K562 (cell line): ENCODE data around the gene DAZAP1. TPM values are rescaled to one million over a fixed set of nuclear protein-coding genes. Genes with fewer than 3 reads are reported as not detected.

Source experiments
- BRD4 ChIP-seq: fragments of 200-600 bp; sonication (generic); IDR thresholded peaks from 2 replicates; pipeline ENCODE4 v1.6.1; 2017; ENCODE audit warnings: inconsistent platforms
- CEBPB ChIP-seq: fragments of 450-650 bp; IDR thresholded peaks from 2 replicates; pipeline ENCODE4 v1.6.1; 2016; ENCODE audit warnings: missing genetic modification characterization, missing compliant biosample characterization
- FOXJ2 ChIP-seq: fragments of 200-800 bp; sonication (Bioruptor generic); IDR thresholded peaks from 2 replicates; pipeline ENCODE4 v1.6.1; 2016; ENCODE audit warnings: missing genetic modification characterization, missing compliant biosample characterization
- FOXJ3 ChIP-seq: sonication (generic); formaldehyde crosslinking; IDR thresholded peaks from 2 replicates; pipeline ENCODE4 v1.4.0; 2020; ENCODE audit warnings: mild to moderate bottlenecking, missing genetic modification reagents
- FUS ChIP-seq: fragments of 200-400 bp; formaldehyde crosslinking; optimal IDR thresholded peaks from 2 replicates; pipeline ENCODE3; 2017; ENCODE audit warnings: low read depth, low read length
- GTF2F1 ChIP-seq: IDR thresholded peaks from 2 replicates; pipeline ENCODE4 v1.6.1; 2011; ENCODE audit warnings: low read depth, low read length, improper control_type of control experiment
- HEY1 ChIP-seq: fragments of 250-450 bp; sonication (Bioruptor Pico); IDR thresholded peaks from 2 replicates; pipeline ENCODE4 v1.5.0; 2020; ENCODE audit warnings: mild to moderate bottlenecking, moderate library complexity, borderline replicate concordance
- HNRNPK ChIP-seq: fragments of 200-400 bp; formaldehyde crosslinking; IDR thresholded peaks from one replicate; pipeline ENCODE4 v1.6.1; 2018; ENCODE audit warnings: mild to moderate bottlenecking, low read depth, low read length; ENCODE audit not compliant: poor library complexity, severe bottlenecking
- HNRNPLL ChIP-seq: fragments of 200-400 bp; formaldehyde crosslinking; IDR thresholded peaks from 2 replicates; pipeline ENCODE4 v1.6.1; 2017; ENCODE audit warnings: low read length, low read depth, mild to moderate bottlenecking; ENCODE audit not compliant: poor library complexity, severe bottlenecking
- ILK ChIP-seq: fragments of 450-650 bp; IDR thresholded peaks from 2 replicates; pipeline ENCODE4 v1.6.1; 2016; ENCODE audit warnings: missing genetic modification characterization, low read depth, mild to moderate bottlenecking, missing compliant biosample characterization, moderate library complexity, borderline replicate concordance
- KAT8 ChIP-seq: fragments of 450-650 bp; IDR thresholded peaks from 2 replicates; pipeline ENCODE4 v1.6.1; 2016; ENCODE audit warnings: low read depth, mild to moderate bottlenecking
- KDM1A ChIP-seq, 2 experiments: fragments of 450-650 bp; IDR thresholded peaks; 2 replicates each; pipeline ENCODE4 v1.6.1; 2016; ENCODE audit warnings: mild to moderate bottlenecking in 2 of 2
- MBD2 ChIP-seq: sonication (generic); IDR thresholded peaks from 2 replicates; pipeline ENCODE4 v1.6.1; 2016; ENCODE audit warnings: low read depth, borderline replicate concordance
- MED1 ChIP-seq: sonication (generic); formaldehyde crosslinking; IDR thresholded peaks from 2 replicates; pipeline ENCODE4 v1.8.1; 2023; ENCODE audit warnings: missing genetic modification reagents, borderline replicate concordance
- NBN ChIP-seq: fragments of 450-650 bp; IDR thresholded peaks from 2 replicates; pipeline ENCODE4 v1.6.1; 2016; ENCODE audit warnings: low read depth, mild to moderate bottlenecking
- SAFB ChIP-seq: fragments of 200-400 bp; formaldehyde crosslinking; IDR thresholded peaks from 2 replicates; pipeline ENCODE4 v1.6.1; 2017; ENCODE audit warnings: low read depth, low read length, borderline replicate concordance
- SMAD3 ChIP-seq: fragments of 450-650 bp; formaldehyde crosslinking; conservative IDR thresholded peaks from 2 replicates; pipeline ENCODE4 v1.4.0; 2020; ENCODE audit warnings: mild to moderate bottlenecking
- SP2 ChIP-seq: IDR thresholded peaks from 2 replicates; pipeline ENCODE4 v1.6.1; 2011; ENCODE audit warnings: mild to moderate bottlenecking, low read depth, low read length, moderate library complexity; ENCODE audit not compliant: poor library complexity, severe bottlenecking; ENCODE audit errors: extremely low read depth
- STAT5A ChIP-seq: IDR thresholded peaks from 2 replicates; pipeline ENCODE4 v1.6.1; 2012; ENCODE audit warnings: low read length, inconsistent platforms, borderline replicate concordance
- TGIF2 ChIP-seq: sonication (generic); formaldehyde crosslinking; IDR thresholded peaks from 2 replicates; pipeline ENCODE4 v1.8.1; 2022; ENCODE audit warnings: mild to moderate bottlenecking, missing genetic modification reagents, moderate library complexity
- ZFP36 ChIP-seq: fragments of 150-350 bp; IDR thresholded peaks from 2 replicates; pipeline ENCODE4 v1.6.1; 2018; ENCODE audit warnings: low read length, low read depth; ENCODE audit not compliant: partially characterized antibody
- polyA plus RNA-seq, 8 experiments: library from polyadenylated mRNA; depleted of rRNA in 4 of 8; stranded (reverse) in 5 of 8; unstranded in 3 of 8; fragments of >200 nt; fragmentation: Nextera tagmentation in 2 of 8; fragmentation: Illumina TruSeq in 1 of 8; extraction: Ambion mirVana in 2 of 8; extraction: Trizol in 1 of 8; gene quantifications; 2 replicates each; pipeline versions ENCODE4 v1.2.1 to v1.2.3, GENCODE V29; 2011 to 2014; ENCODE audit warnings: inconsistent platforms in 1 of 8, missing spikeins in 1 of 8
- total RNA-seq, 7 experiments: library from RNA; depleted of rRNA in 6 of 7; stranded (reverse); fragments of >200 nt in 6 of 7; fragmentation: Illumina TruSeq in 2 of 7; extraction: Trizol in 2 of 7; gene quantifications; 2 replicates each; pipeline versions ENCODE4 v1.2.1 to v1.2.3, GENCODE V29; 2011 to 2021; ENCODE audit warnings: low replicate concordance in 1 of 7
- TF ChIP-seq, protein P1 (sequence below): fragments of 250-450 bp; sonication (Bioruptor Pico); IDR thresholded peaks from 2 replicates; pipeline ENCODE4 v1.9.0; 2021; ENCODE audit warnings: mild to moderate bottlenecking
- TF ChIP-seq, protein P2 (sequence below): fragments of 200-800 bp; sonication (Bioruptor generic); IDR thresholded peaks from 2 replicates; pipeline ENCODE4 v1.6.1; 2017; ENCODE audit warnings: missing genetic modification characterization, missing compliant biosample characterization

Gene DAZAP1
- total and polyA plus RNA-seq, 9 of the 15 experiments (the other 6 are each of a cell fraction or from before 2014, with no cell fraction given) = 10.8 to 289 (median 142) TPM

DNA sequence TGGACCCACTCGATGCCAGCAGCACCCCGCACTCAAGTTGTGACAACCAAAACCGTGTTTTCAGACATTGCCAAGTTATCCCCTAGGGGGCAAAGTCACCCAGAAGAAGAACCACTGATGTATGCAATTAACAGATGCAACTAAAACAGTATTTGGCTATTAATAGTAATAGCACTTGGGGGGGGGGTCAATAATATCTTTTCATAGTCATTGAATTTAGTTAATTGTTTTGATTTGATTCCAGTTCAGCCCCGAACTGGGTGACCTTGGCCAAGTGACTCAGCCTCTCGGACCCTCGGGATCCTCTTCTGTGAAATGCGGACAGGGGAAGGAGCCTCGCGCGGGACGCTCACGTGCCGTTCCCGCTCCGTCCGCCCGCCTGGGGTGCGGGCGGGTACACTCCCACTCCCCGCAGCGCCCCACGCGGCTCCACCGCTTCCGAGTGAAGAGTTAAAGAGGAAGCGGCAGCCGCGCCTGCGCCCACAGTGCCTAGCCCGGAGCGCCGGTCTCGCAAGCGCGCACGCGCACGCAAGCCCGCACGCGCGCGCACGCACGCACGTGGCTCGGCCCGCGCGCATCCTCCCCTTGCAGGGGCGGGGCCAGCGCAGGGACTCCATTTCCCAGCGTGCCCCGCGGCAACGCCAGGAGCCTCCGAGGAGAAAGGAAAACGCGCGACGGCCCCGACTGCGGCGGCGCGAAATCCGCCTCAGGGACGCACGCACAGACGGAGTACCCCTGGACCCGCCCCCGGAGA lies 435 bp upstream of the DAZAP1 start (continued):
- TF ChIP-seq MBD2 = no peak; the same call in 1 of the 2 replicates
- TF ChIP-seq GTF2F1 = no peak
- TF ChIP-seq SMAD3 (CRISPR knock-in tag) = no peak
- TF ChIP-seq TGIF2 (CRISPR knock-in tag) = no peak
- no peak for TF ChIP-seq ZFP36
- no peak for TF ChIP-seq SP2
- TF ChIP-seq NBN = peak; percentile 83
- TF ChIP-seq STAT5A = no peak
- TF ChIP-seq FOXJ2 = peak; percentile 72; the same call in 1 of the 2 replicates
- TF ChIP-seq, protein P1, sequence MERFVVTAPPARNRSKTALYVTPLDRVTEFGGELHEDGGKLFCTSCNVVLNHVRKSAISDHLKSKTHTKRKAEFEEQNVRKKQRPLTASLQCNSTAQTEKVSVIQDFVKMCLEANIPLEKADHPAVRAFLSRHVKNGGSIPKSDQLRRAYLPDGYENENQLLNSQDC (CRISPR knock-in tag) = no peak
- peak; percentile 56 for TF ChIP-seq FUS
- no peak for TF ChIP-seq HEY1 (CRISPR knock-in tag)
- no peak for TF ChIP-seq HNRNPK
- no peak for TF ChIP-seq MED1 (CRISPR knock-in tag)
- TF ChIP-seq CEBPB = no peak
- TF ChIP-seq, protein P2, sequence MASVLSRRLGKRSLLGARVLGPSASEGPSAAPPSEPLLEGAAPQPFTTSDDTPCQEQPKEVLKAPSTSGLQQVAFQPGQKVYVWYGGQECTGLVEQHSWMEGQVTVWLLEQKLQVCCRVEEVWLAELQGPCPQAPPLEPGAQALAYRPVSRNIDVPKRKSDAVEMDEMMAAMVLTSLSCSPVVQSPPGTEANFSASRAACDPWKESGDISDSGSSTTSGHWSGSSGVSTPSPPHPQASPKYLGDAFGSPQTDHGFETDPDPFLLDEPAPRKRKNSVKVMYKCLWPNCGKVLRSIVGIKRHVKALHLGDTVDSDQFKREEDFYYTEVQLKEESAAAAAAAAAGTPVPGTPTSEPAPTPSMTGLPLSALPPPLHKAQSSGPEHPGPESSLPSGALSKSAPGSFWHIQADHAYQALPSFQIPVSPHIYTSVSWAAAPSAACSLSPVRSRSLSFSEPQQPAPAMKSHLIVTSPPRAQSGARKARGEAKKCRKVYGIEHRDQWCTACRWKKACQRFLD (CRISPR knock-in tag) = peak; percentile 94
- TF ChIP-seq KDM1A (IDR thresholded peaks at IDR 0.05) = no peak
- no peak for TF ChIP-seq ILK (tag)
- no peak for TF ChIP-seq BRD4
- TF ChIP-seq HNRNPLL = peak; percentile 70
- peak; percentile 92 for TF ChIP-seq SAFB
- no peak for TF ChIP-seq FOXJ3 (CRISPR knock-in tag)
- TF ChIP-seq KAT8 = no peak
